Hematopoietic multipotent progenitor cell treated with erythropoietin and hydrocortisone succinate and interleukin-3 and kit ligand, for 4 days (in vitro differentiated cells): ENCODE measurements around the gene SLITRK4.

Experiments
- DNase-seq: peaks from one replicate; pipeline ENCODE4 v3.0.0-alpha.2; 2015

The SLITRK4 gene, protein sequence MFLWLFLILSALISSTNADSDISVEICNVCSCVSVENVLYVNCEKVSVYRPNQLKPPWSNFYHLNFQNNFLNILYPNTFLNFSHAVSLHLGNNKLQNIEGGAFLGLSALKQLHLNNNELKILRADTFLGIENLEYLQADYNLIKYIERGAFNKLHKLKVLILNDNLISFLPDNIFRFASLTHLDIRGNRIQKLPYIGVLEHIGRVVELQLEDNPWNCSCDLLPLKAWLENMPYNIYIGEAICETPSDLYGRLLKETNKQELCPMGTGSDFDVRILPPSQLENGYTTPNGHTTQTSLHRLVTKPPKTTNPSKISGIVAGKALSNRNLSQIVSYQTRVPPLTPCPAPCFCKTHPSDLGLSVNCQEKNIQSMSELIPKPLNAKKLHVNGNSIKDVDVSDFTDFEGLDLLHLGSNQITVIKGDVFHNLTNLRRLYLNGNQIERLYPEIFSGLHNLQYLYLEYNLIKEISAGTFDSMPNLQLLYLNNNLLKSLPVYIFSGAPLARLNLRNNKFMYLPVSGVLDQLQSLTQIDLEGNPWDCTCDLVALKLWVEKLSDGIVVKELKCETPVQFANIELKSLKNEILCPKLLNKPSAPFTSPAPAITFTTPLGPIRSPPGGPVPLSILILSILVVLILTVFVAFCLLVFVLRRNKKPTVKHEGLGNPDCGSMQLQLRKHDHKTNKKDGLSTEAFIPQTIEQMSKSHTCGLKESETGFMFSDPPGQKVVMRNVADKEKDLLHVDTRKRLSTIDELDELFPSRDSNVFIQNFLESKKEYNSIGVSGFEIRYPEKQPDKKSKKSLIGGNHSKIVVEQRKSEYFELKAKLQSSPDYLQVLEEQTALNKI

DNA sequence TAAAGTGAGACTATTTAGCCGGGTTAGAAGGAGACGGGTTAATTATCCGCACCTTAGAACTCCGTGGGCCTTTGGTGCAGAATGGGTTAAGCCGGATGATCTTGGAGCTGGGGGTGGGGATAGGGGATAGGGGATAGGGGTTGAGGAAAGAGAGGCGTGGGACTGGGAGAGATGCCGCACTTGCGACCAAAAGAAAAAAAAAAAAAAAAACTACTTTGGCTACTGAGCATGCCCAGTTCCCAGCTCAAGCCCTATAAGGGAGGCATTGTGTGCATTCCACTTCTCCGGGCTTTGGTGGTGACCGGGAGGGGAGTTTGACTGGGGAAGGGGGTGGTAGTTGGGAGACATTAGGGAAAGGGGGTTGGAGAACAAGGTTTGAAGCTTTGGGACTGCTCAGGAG lies at the start of gene SLITRK4:
Gene SLITRK4 (minus strand): TSS at position 187 of the 400 bp plus-strand sequence. CDS start 4,993 bp downstream, outside the sequence.
- DNase-seq: no peak

DNA sequence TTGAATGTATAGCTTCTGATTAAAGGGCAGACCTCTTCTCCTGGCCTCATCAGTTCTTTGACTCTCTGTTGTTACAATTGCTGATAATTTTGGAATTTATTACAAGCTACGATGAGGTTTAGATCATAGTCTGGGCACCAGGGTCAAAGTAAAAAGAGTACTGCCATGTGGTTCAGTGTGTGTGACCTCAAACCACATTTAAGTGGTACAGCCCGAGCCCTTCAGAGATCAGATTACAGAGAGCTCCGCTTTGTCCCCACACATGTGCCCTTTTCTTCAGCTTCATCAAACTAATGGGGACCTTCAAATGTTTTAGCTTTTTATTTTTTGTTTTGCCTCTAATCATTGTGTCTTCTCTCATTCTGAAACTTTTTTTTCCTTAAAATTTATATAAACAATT lies 47.6 kb upstream of the SLITRK4 start:
- DNase-seq: peak; percentile 1

DNA sequence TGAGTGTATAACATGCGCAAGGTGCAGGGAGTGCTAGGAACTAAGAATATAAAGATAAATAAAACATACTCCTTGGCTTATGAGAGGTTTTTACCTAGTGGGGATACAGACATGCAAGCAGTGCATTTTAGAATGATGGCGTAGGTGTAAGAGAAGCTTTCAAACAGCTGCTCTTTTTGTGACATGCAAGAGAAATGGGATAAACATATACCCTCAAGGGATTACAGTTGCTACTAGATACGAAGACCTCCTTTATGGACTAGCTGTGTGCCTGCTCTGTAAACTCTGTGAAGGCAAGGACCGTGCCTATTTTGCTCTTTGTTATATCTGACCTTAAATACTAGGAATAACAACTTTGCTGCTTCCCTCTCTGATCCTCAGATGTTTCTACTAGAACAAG lies 39.0 kb upstream of the SLITRK4 start:
- DNase-seq: no peak

DNA sequence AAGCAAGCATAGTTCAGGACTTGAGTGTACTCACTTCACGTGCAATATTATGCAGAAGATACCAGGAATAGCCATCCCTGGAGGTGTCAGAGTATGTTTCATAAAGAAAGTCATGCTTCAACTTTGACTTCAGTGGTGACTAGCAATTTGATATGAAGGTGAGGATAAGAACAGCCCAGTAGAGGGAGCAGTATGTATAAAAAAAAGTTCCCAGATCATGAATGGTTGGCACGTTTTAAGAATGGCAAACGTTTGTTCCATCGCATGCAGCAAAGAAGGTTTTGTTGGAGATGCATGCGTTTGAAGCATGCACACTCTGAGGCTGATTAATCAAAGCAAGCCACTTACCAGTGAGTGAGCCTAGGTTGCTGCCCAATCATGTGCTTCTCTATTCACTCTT lies 33.5 kb upstream of the SLITRK4 start:
- DNase-seq: peak; percentile 31

DNA sequence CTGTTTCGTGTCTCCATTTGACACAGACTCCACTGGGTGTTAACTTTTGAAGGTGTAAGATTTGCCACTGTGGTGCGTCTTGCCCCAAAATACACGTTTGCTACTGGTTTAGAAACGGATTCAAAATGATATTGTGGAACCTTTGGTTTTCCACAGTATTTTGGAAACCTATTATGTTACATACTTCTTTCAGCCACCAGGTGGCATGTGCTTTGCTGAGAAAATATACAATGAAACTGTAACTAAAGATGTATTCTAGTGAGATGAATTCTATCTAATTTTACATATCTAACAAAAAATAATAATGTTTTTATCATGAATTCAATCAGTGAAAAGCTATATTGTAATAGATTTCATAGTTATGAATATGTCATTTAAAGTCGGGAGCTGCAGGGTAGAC lies 28.4 kb upstream of the SLITRK4 start:
- peak; percentile 42 for DNase-seq

DNA sequence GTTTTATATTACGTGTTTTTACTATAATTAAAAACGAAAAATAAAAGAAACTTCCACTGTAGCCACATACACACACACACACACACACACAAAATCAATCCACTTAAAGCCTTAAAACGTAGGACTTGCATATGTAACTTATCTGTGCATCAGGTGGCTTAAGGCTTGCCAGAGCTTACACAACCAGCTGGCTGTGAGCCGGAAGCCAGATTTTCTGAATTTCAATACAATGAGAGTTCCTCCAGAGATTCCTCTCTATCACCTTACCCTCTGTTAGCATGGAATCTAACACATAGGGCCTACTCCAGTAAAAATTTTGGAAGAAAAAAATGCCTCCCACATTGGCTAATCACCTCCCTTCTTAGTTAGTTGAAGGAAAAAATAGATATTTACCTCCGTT lies 27.9 kb upstream of the SLITRK4 start:
- no peak for DNase-seq

DNA sequence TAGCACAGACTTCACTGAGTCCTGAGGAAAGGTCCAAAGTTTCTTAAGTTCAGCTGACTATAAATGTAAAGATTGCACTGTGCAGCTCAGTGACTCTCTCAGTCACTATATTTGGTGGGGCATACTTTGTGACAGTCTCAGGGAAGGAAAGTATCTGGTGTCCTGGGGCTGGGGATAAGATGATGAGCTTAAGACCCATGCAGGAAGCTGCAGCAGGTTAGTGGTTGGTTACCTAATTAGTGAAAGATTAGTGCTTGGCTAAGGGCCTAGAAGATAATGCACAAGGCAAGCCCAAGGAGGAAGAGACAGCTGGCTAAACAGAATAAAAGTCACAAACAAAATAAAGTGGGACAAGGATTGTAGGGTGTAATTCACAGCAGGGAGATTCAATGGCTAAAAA lies 25.4 kb upstream of the SLITRK4 start:
- no peak for DNase-seq

DNA sequence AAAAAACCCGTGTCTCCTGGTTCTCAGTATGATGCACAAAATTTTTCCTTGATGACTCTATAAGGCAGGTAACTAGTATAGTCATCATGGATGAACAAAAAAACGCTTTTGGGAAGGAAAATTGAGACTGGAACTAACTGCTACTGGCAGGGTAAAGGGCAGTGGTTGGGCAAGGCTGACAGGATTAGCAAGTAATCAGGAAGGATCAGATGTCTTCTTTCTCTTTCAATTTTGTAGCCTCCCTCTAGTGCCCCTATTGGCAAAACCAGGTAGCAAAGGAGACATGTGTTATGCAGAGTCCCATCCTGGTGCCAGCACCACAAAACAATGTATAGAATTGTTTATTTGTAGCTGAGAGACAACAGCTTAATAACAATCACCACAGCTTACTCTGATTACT lies 12.8 kb upstream of the SLITRK4 start:
- DNase-seq: peak; percentile 41

DNA sequence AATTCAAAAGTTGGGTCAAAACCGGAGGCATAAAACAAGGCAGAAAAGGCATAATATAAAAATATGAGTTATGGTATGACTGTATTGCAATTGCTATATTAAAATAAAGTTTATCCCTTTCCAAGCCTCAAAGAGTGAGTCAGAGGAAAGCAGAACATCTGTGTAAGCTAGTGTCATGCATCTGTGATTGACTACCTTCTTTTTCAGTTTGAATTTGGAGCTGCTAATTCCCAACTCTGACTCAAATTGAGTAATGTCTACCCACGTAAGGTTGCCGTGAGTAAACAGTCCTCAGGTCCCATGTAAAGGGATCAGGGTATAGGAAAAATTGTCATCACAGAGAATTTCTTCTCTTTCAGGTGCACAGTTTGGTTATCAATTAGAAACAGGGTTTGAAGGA lies 6.5 kb upstream of the SLITRK4 start:
- no peak for DNase-seq

DNA sequence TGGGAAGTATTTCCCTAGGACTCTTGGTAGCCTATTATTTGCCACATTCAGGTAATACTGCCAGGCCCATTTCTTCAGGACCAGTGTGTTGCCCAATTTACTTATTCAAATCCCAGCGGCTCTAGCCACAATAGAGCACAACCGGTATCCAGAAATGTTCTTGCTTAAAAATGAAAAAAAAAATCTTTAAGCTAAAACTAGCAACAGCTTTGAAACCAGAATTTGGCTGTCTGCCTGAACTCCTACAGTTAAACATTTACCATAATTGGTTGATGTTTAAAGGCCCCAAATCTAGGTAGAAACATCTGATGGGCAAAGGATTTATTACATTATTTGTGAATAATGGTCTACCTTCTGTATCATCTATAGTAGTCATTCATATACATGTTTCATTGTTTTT lies 930 bp upstream of the SLITRK4 start:
- DNase-seq: no peak

DNA sequence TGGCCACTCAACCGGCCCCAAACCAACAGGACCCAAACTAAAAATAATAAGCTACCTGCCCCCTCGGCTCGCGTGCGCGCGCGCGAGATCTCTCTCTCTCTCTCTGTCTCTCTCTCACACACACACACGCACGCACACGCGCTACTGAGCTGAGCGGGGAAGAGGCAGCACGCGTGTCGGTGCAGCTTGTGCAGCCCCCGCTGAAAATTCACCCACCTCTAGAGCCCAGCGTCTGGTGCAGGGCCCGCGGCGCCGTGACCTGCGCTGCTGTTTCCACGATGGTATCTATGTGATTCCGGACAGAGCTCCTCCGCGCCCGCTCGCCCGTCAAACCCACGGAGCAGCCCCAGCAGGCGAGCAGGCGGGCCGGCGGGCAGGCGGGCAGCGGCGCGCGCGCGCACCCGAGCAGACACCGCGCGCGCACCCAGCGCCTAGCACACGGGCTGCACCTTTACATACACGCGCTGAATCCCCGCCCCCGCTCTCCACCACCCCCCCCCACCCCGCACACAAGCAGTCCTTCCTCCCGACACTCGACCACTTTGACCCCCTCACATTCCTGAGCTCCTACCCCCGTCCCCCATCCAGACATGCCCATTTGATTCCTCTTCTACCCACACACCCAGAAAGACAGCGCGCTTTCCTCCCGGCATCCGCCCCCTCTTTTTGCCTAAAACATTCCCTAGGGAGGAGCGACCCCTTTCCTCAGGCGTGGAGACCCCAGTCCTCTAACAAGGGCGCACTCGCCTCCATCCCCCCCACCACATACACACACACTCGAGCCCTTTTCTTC lies 1.0 kb downstream of the SLITRK4 start:
- DNase-seq: peak; percentile 7

DNA sequence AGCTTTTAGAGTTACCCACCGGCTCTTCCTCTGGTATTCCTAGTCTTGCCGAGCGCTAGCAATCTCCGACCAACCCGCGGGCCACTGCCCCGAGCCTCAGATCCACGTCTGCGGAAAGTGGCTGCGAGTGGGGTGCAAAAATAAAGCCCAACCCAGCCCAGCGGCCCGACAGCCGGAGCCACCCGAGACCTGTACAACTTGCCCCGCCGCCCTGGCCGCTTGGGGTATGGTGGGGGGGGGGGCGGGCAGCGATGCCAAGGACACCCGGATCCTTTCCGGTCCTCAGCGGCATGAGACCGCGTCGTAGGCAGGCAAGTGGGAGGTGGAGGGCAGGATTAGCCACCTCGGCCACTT lies 1.6 kb downstream of the SLITRK4 start:
- DNase-seq: no peak

DNA sequence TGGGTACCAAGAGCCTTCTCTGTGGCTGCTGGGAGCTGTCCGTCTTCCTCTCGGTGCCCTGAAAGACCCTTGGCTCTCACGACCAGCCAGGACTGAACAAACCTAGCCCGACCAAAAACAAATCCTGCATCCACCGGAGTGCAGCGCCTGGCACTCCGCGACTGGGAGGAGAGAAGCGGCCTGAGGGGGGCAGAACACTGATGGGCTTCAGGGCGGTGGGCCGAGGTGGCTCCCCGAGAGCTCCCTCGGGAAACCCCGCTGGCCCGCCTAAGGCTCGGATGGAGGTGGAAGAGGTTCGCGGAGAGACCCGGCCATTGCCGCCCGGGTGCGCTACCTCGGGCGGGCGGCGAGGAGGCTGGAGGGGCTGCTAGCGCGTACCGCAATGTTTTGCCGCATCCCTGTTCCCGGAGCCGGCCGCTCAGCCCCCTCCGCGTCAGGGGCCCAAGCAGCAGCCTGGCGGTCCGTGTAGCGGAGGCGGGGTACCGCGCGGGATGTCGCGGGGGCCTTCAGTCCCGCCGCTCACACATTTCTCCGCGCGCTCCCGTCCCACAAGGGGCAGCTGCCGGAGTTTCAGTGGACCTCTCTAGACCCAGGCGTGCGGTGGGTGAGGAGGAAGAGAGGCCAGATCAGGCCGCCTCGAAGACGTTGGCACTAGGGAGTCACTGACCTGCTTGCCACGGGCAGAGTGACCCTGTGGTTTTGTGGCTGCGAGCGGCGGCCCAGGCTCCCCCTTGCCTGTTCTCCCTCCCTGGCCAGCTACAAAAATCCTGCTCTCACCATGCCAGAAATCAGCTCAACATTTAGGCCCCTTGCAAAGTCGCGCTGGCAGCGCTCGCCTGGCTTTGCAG lies 2.2 kb downstream of the SLITRK4 start:
- DNase-seq: peak; percentile 17

DNA sequence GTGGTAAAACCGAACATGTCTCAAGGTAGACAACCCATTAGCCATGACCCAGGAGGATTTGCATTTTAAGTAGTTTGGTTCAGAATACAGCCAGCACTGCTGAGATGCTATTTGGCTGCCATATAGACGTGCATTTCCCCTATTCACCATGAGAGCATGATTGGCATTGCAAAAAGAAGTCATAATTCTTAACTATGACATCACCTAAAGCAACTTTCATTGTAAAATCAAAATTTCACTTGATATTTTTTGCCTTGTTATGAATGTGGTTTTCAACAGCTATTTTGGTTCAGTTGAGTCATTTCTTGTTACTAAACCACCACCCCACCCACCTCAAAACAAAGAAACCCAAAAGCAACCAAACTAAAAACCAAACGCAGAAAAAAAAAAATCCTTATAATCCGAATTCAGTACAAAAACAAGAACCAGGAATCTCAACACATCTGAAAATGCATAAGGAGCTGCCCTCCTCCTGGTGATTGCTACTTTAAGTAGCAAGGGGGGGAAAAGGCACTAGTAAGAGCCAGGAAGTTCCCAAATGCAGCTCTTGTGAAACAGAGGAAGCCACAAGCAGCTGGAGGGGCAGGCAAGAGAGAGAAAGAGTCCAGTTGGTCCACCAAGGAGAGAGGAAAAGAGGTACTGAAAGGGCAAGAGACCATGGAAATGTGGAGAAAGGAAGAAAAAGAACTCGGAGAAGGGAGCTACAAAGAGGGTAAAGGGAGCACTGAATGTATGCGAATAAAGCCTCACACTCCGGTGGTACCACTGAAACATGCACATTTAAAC lies 3.1 kb downstream of the SLITRK4 start:
- peak; percentile 42 for DNase-seq

DNA sequence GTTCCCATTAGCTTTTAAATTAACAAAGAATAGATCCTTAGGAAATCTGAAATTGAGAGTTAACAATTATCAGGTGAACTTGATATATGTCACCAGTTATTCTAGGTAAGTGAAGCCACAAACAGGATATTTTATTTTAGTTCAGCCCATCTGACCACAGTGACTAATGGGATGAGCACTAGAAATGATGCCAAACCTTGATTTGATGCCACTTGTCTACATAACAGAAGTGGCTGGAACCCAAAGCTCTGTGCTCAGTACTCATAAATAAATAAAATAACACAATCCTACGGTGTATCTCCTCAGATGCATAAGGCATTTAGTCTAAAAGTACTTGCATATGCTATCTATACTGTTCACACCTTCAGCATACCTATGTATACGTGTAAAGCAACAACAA lies 12.2 kb downstream of the SLITRK4 start:
- DNase-seq: no peak

DNA sequence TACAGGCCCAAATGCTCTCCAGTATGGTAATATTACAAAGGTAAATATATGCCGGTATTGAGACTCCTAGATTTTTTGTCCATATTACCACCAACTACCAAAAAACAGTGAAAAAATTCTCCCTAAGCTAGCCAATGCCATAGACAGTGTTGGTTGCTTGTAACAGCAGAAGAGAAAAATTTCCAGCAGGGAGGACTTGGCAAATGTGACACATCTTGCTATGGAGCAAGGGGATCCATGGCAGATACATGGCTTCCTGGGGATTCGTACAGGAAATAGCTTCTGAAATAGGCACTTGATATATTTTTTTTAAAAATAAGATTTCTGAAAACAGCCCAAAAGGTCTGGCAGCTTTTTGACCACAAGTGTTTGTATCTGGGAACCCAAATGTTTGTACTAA lies 14.6 kb downstream of the SLITRK4 start:
- DNase-seq: no peak

DNA sequence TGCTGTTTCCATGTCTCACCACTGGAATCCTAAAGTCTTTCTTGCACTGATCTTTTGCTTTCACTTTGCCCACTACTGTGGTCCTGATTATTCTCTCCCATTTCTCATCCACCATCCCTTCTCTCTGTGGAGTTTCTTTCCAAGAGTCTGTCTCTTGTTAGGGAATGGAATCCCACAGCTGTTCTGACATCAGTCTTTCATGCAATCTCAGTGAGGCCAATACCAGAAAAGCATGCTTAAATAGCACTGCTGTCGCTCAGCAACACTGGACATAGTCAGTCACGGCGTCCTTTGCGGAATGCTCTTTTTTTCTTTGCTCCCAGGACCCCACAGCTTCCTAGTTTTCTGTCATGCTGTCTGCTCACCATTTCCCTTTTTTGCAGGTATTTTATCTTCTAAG lies 20.1 kb downstream of the SLITRK4 start:
- no peak for DNase-seq

DNA sequence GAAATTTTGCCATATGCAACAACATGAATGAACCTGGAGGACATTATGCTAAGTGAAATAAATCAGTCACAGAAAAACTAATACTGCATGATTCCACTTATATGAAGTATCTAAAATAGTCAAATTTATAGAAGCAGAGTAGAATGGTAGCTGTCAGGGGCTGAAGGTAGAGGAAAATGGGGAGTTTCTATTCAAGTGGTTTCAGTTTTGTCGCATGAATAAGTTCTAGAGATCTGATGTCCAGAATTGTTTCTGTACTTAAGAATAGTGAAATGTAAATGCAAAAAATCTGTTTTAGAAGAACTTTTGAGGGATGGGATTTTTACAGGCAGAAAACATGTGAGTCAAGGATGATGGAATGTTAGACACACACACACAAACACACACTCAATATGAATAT lies 34.1 kb downstream of the SLITRK4 start:
- no peak for DNase-seq

DNA sequence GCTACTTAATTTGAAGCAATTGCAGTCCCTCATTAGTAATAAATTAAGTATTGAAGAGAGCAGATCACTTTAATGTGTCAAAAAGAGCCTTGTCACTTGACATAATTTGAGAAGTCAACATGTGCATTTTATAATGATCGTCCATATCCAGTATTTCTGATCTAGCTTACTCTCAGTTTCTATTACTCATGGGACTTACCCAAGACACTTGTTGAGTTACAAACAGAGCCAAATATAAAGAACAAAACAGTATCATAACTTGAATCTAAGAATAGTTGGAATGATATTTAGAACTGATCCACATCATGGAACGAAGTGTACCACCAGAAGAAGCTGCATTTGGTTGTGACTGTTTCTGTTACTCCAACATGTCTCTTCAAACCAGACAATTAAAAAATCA lies 54.7 kb downstream of the SLITRK4 start:
- DNase-seq: no peak

DNA sequence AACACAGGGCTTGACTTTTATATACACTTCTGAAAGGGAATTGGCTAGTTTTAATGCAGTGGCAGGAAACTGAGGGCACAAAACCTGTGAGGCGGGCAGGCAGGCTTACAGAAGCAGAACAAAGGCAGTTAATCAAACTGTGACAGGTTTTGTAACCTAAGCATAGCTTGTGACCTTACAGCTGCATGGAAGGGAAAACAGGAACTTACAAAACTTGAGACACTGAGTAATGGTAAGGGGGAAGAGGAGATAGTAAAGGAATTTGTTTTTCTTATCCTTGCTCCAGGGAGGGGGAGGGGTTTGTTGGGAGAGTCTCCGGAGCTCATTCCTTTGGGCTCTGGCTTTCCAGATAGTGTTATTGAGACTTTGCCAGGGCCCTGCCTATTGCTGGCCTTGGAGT lies 55.6 kb downstream of the SLITRK4 start:
- peak; percentile 48 for DNase-seq
